GM12891 (cell line): ENCODE measurements around the gene OR2Y1.
"Not testable (repeated sequence)": the region's sequence is repeated elsewhere in the genome, so short reads cannot be mapped to it uniquely, and the experiment has no call there.

Experiments
- DNase-seq: peaks from one replicate; pipeline ENCODE4 v3.0.0; 2011; ENCODE audit warnings: low spot score; ENCODE audit not compliant: insufficient read length
- FAIRE-seq: peaks from 2 replicates; lab custom pipeline; 2011; peaks lifted over from hg19 to GRCh38; lab: Jason Lieb, UNC
- PAX5 ChIP-seq: IDR thresholded peaks from 2 replicates; pipeline ENCODE4 v1.6.1; 2011; ENCODE audit warnings: low read length, moderate library complexity, mild to moderate bottlenecking; ENCODE audit not compliant: insufficient read depth, severe bottlenecking
- POLR2A ChIP-seq: IDR thresholded peaks from 2 replicates; pipeline ENCODE4 v1.6.1; 2011; ENCODE audit warnings: low read depth, low read length, control low read depth
- POLR2AphosphoS5 ChIP-seq: IDR thresholded peaks from 2 replicates; pipeline ENCODE4 v1.6.1; 2011; ENCODE audit warnings: low read depth, low read length, control low read depth
- POU2F2 ChIP-seq: IDR thresholded peaks from 2 replicates; pipeline ENCODE4 v1.6.1; 2011; ENCODE audit warnings: low read depth, mild to moderate bottlenecking, control low read depth, low read length, moderate library complexity
- SPI1 ChIP-seq: IDR thresholded peaks from 2 replicates; pipeline ENCODE4 v1.6.1; 2011; ENCODE audit warnings: low read depth, low read length, control low read depth
- TAF1 ChIP-seq: IDR thresholded peaks from 2 replicates; pipeline ENCODE4 v1.6.1; 2011; ENCODE audit warnings: low read depth, low read length, control low read depth

OR2Y1 gene

DNA sequence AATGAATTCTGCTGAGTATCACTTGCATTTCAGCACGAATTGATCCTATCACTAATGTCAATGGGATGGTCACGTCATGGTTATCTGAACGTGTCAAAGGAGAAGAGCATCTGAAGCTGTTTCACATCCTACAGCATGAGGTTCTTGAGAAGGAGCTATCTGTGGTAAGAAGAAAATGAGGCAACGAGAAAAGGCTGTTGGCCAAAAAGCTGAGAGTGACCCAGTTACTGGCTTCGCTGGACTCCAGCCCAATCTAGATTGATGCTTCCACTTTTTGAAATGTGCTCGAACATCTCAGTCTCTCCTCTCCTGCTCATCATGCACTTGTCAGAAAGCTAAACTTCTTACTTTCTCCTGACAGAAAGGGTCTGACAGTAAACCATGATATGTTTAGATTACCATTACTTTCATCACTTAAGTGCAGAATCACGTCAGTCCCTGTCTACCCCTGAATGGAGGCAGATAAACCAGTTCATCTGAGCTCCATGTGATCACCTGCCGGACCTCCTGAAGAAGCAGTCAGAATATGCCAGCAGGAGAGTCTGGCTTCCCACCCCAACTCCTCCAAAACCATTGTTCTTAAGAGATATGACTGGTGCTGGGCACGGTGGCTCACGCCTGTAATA lies 40.2 kb upstream of the OR2Y1 start:
- DNase-seq (no peak), FAIRE-seq (no peak)
- TF ChIP-seq POLR2AphosphoS5 (no peak), POLR2A (no peak), TAF1 (no peak), POU2F2 (no peak), SPI1 (no peak), PAX5 (no peak)

DNA sequence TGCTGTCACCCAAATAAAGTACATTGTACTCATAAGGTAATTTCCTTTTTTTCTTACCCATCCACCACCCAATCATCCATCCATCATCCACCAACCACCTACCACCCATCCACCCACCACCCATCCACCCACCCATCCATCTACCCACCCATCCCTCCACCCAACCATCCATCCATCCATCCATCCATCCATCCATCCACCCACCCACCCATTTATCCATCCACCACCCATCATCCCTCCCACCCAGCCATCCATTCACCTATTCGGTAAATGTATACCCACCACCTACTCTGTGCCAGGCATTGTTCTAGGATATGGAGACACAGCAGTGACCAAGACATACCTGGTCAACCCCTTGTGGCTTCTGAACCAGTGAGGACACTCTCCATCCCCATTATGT lies 37.6 kb upstream of the OR2Y1 start:
- DNase-seq (no peak), FAIRE-seq (no peak)
- TF ChIP-seq POLR2A: no peak
- no peak for TF ChIP-seq TAF1
- TF ChIP-seq SPI1: no peak
- TF ChIP-seq POLR2AphosphoS5: no peak
- no peak for TF ChIP-seq PAX5
- TF ChIP-seq POU2F2: no peak

DNA sequence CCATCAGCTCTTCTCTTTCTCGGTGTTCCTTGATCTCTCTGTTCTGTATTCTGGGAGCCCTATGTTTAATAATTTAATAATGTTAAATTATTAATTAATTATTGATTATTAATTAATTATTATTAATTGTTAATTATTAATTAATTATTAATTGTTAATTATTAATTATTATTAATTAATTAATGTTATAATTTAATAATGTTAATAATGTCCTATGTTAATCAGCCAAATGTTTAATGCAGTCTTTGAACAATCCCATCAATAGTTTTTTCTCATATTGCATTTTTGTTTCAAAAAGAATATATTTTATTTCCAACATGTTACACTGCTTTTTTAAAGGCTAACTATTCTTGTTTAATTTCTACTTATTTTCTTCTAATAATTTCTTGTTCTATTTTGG lies 36.5 kb upstream of the OR2Y1 start:
- FAIRE-seq: no peak
- TF ChIP-seq POLR2AphosphoS5: no peak
- TF ChIP-seq POU2F2: no peak
- no peak for TF ChIP-seq POLR2A
- TF ChIP-seq SPI1: no peak
- TF ChIP-seq PAX5: no peak
- TF ChIP-seq TAF1: no peak
- DNase-seq: no peak

DNA sequence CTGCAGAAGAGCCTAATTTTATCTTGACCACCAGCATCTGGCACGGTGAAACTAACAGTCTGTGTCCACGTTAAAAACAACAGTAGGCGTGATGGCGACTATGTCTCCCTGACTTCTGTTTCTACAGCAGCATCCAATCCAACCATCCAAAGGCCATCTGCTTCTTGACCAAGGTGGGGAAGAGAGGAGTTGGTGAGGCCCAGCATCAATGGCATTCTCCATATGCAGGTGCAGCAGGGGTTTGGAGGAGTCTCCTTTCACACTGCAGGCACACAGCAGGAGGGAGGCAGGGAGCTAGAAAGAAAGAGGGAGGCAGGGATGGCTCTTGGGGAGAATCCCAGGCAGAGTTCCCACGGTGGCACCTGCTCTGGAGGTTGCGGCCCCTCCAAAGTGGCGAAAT lies 35.8 kb upstream of the OR2Y1 start:
- DNase-seq (no peak), FAIRE-seq (no peak)
- no peak for TF ChIP-seq SPI1
- no peak for TF ChIP-seq TAF1
- no peak for TF ChIP-seq POU2F2
- no peak for TF ChIP-seq POLR2AphosphoS5
- no peak for TF ChIP-seq PAX5
- TF ChIP-seq POLR2A: no peak

DNA sequence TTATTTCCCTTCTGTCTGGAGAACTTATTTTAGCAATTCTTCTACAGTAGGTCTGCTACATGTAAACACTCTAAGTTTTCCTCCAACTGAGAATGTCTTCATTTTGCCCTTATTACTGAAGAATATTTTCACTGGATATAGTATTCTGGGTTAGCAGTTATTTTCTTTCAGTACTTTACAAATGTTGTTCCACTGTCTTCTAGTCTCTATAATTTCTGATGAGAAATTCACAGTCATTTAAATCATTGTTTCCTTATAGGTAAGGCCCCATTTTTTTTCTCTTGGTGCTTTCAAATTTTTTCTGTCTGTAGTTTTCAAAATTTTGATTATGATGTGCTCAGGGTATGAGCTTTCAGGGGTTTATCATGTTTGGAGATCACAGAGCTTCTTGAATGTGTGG lies 32.0 kb upstream of the OR2Y1 start:
- no peak for DNase-seq
- FAIRE-seq: no peak
- TF ChIP-seq POLR2AphosphoS5 (no peak), POU2F2 (no peak), SPI1 (no peak), POLR2A (no peak), TAF1 (no peak), PAX5 (no peak)

DNA sequence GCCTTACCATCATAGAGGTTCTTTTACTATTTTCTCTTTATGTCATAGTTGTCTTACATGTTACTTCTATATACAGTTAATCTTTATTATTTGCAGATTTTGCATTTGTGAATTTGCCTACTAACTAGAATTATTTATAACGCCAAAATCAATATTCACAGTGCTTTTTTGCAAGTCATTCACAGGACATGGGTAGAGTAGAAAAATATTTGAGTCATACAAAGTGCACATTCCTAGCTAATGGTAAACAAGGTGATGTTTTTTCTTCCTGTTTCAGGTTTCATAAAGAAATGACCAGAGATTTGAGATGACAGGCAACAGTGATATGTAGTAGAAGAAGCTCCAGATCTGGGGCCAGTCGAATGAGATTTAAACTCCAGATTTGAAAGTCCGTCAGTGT lies 30.0 kb upstream of the OR2Y1 start:
- FAIRE-seq: no peak
- DNase-seq: no peak
- TF ChIP-seq POLR2A (no peak), PAX5 (no peak), POLR2AphosphoS5 (no peak), TAF1 (no peak), SPI1 (no peak), POU2F2 (no peak)

DNA sequence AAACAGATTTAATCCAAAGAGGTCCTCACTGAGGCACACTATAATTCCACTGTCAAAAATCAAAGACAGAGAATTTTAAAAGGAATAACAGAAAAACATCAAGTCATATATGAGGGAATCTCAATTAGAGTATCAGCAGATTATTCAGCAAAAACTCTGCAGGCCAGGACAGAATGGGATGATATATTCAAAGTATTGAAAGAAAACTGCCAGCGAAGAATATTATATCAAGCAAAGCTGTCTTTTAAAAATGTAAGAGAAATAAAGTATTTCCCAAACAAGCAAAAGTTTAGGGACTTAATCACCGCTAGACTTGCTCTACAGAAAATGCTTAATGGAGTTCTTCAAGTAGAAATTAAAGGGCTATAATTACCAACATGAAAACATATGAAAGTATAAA lies 15.7 kb upstream of the OR2Y1 start:
- DNase-seq: no peak
- TF ChIP-seq POU2F2 (no peak), POLR2A (no peak), SPI1 (no peak), PAX5 (no peak), TAF1 (no peak), POLR2AphosphoS5 (no peak)
- no peak for FAIRE-seq

DNA sequence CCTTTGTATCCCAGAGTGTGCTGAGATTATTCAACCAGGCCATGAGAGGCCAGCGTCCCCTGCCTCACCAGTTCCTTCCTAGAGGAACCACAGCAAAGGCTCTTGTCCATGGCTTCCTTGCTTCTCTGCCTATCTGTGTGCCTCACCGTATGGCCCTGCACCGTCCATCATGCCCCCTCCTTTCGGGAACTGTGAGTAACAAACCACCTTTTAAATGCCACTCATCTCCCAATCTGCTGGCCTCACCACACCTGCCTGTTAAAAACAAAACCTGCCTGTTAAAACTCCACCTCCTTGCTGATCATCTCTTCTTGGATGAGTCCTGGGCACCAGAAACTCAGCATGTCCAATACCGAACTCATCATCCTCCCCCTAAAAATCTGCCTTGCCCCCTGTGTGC lies 4.4 kb upstream of the OR2Y1 start:
- no peak for TF ChIP-seq SPI1
- TF ChIP-seq POU2F2: no peak
- no peak for TF ChIP-seq PAX5
- TF ChIP-seq TAF1: no peak
- no peak for TF ChIP-seq POLR2A
- TF ChIP-seq POLR2AphosphoS5: no peak
- no peak for FAIRE-seq
- no peak for DNase-seq

DNA sequence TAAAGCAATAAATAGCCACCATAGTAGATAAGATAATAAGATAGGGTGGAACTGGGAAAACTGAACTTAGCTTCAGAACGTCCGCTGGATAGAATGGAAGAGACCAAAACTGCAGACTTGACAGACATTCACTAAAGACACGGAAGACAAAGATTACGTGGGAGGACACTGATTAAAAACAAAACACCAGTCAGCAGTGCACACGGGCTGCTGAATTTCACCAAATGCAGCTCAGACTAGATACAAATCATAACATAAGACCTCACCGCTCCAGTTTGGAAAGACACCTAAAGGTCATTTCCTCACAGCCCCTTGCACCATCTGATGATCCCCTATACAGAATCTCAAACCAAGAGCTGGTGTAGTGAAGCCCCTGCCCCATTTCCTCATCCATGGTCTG lies 2.9 kb upstream of the OR2Y1 start:
- TF ChIP-seq PAX5 (no peak), TAF1 (no peak), SPI1 (no peak), POLR2A (no peak)
- no peak for DNase-seq
- no peak for FAIRE-seq

DNA sequence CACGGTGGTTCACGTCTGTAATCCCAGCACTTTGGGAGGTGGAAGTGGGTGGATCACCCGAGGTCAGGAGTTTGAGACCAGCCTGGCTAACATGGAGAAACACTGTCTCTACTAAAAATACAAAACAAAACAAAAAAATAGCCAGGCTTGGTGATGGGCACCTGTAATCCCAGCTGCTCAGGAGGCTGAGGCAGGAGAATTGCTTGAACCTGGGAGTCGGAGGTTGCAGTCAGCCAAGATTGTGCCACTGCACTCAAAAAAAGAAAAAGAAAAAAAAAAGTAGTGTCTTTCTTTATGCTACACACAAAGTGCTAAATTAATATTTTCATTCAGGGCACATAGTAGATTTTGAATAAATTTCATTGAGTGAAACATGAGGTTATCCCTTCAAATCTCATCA lies 1.1 kb upstream of the OR2Y1 start:
- not testable (repeated sequence) for FAIRE-seq, DNase-seq

DNA sequence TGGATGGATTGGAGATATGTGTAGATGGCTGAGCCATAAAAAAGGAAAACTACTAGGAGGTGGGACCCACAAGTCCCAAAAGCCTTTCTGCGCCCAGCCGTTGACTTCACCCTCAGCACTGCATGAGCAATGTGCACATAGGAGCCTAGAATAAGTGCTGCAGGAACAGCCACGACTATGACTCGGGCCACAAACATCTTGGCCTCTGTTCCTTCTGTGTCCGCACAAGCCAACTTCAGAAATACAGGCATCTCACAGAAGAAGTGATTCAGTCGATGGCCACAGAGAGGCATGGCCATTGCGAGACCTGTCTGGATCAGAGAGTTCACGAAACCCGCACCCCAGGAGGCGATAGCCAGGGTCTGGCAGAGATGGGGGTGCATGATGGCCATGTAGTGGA lies 587 bp downstream of the OR2Y1 start:
- FAIRE-seq (no peak), DNase-seq (no peak)
- TF ChIP-seq PAX5 (no peak), TAF1 (no peak), POLR2A (no peak), POU2F2 (no peak), POLR2AphosphoS5 (no peak), SPI1 (no peak)
